G401 (cell line): Measurements from ENCODE around the gene STK17B. TPM values are rescaled to one million over a fixed set of nuclear protein-coding genes. Genes with fewer than 3 reads are reported as not detected.

Experiments used
- DNase-seq: peaks from one replicate; pipeline ENCODE4 v3.0.0-alpha.2; 2015; ENCODE audit warnings: low spot score
- in situ Hi-C: cut with HindIII; loops from 2 replicates; pipeline ENCODE4 v1.10.0; 2016; ENCODE audit warnings: low sequenced_read_pairs, mixed read lengths
- total RNA-seq: library from RNA; depleted of rRNA; stranded (reverse); fragments of >200 nt; shearing (Covaris generic); gene quantifications from 2 replicates; pipeline ENCODE4 v1.2.3, GENCODE V29; 2014

The STK17B gene
- total RNA-seq, 1 experiment from 2014 or later, result 0.68 TPM

DNA sequence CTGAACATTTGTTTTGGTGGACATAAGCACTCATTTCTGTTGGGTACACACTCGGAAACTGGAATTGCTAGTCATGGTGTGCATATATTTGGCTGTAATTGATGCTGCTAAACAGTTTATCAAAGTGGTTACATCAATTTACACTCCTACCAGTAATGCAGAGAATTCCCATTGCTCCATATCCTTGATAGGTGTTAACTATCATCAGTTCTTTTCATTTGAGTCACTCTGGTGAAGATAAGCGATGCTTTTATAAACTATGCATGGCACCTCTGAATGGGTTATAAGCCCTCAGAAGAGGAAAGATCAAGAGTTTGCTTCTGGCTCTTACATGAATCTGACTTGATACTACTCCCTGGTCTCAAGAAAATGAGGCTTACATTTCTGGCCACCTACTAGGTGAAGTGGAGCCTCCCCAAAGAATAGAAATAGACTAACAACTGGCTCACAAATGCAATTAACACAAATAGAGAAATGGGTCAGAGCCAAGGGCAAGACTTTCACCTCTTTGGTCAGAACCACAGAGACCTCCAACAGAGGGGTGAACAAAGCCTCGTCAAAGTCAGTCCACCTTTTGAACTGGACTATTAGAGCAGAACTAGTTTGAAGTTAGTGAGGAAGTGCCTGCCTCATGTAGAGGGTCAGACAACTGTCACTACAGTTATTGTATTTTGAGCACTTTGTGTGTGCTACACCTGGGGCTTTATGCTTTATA, 15.0 kb upstream of the STK17B start:
- in situ Hi-C loops, result no loop called here
- no peak for DNase-seq

DNA sequence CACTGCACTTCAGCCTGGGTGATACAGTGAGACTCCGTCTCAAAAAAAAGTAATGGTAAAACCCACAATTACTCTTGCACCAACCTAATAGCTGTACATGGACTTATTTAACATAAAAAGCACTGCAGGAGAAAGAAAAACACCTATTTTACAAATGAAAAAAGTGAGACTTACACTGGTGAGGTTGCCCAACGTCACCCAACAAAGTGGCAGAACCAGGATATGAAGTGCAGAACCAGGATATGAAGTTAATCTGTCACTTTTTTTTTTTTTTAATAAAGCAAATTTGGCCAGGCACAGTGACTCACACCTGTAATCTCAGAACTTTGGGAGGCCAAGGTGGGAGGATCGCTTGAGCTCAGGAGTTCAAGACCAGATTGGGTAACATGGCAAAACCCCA, 13.5 kb upstream of the STK17B start:
- no peak for DNase-seq
- in situ Hi-C loops, result no loop called here

DNA sequence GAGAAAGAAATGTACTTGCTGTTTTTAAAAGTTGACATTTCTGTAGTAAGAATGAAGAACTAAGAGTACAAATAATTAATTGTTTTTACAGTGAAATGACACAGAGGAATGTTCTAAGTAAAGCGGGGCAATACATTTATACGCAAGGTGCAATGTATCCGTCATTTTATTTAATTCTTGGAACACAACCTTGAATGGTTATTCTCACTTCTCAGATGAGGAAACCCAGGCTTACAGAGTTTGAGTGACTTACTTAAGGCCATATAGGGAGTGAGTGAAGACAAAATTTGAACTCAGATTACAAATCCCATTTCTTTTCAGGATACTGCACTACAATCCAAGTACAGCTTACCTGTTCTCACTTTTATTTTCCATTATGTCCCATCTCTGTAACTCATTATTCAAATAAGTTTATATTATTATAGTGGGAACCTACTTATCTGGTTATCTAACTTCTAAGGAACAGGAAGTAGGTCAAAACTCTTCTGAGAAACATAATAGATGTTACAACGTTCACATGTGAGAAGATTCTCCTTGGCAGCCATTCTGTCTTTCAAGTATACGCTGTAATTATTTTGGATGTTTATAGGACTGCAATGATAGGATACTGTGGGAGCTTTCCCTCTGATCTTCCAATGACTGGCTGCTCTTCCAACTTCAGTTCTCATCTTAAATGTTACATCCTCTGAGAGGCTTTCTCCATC, 12.3 kb upstream of the STK17B start:
- DNase-seq, result no peak
- in situ Hi-C loops, result no loop called here

DNA sequence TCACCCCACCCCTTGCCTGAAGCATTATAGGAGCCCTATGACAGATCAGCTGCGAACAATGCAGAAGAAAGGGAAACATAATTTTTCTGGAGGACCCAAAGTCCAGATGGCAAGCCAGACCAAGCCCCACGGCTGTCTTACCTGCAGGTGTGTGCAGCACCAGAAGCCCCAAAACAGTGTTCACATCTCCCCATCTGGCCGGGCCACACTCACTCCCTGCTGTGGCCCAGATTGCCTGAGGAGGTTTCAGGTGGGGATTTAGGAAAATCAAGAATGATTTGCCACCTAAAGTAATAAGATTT, 11.7 kb upstream of the STK17B start:
- in situ Hi-C loops, result no loop called here
- DNase-seq, result no peak

DNA sequence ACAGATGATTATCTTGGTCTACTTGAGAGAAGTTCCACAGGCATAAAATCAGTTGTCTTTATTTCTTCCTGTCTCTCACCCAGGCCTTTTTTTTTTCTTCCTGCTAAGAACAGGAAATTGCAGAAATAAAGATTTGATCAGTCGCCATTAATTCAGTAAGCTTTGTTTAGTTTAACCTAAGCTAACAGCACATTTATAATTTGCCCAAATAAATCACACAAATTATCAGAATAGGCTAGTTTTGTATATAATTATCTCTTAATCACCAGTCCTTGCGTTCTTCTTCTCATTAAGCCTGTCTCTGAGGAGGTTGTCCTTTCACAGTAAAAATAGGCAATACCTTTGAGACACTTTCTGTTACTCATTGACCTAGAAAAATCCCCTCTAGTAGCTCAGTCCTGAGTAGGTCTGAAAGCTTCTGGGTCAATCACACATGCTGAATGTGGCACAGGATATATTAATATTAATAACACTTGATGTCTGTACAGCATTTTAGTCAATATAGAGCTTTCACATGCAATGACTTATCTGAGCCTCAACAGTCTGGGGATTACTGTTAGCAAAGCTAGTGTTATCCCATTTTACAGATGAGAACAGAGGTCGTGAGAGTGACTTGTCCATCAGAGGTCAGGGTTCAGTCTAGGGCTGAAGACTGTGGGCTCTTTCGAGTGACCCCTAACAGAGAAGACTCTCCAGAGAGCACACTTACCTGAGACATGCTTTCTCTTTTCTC, 11.2 kb upstream of the STK17B start:
- in situ Hi-C loops, result no loop called here

DNA sequence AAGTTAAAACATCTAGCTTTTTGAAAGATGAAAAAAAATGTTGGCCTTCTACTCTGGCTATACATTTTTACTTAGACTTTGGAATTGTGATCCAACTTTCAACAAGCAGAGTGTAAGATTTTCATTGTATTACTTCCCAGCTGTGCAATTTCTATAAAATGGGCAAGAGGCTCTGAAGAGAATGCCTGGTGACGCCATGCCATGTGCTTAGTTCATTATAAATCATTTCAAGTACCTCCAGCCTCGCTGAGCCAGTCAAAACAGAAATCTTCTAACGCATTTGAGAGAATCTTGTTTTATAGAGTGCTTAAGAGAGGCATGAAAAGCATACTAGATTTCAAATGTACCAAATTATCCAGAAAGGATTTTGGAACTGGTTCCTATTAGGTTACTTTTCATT, 10.1 kb upstream of the STK17B start:
- DNase-seq, result no peak
- in situ Hi-C loops, result no loop called here

More for the DNA sequence above, 11.2 kb upstream of the STK17B start:
- no peak for DNase-seq

DNA sequence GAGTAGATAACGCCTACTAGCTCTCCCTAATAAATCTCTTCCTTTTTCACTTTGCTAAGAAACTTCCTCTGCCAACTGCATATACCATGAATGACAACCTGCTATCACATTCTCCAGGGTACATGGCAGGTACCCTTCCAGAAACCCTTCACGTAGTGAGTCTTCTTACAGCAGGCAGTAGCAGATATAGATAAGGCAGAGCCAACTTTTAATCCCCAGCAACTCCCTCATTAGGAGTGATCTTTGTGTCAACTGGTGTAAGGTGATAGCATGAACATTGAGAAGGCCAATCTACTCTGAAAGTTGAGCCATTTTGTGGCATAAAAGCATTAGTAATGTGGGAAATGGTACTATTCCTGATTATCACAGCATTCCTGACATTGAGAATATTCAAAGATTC, 5.7 kb upstream of the STK17B start:
- in situ Hi-C loops, result no loop called here
- no peak for DNase-seq

DNA sequence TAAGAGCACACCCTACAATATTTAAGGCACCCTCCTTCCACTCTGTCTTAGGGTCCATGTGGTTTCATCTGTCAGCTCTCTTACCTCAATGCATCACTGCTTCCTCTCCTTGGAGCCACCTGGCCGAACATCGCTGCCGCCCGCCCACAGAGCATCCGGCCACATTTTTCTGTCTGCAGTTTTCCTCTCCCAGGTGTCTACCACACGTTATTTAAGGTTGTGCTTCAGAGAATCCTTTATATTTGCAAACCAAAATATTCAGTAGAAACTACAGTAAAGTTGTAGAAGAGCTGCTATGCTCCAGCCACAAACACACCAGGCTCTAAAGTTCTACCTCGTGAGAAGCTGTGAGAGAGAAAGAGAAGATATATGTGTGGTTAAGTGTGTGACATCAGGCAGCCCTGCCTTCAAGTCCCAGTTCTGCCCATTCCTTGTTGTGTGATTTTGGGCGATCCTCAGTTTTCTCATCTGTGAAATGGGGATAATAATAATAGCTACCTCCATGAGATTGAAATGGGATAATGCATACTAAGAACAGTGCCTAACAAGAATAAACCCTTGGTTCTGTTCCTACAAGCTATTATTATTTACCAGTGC, 4.9 kb upstream of the STK17B start:
- in situ Hi-C loops, result no loop called here

DNA sequence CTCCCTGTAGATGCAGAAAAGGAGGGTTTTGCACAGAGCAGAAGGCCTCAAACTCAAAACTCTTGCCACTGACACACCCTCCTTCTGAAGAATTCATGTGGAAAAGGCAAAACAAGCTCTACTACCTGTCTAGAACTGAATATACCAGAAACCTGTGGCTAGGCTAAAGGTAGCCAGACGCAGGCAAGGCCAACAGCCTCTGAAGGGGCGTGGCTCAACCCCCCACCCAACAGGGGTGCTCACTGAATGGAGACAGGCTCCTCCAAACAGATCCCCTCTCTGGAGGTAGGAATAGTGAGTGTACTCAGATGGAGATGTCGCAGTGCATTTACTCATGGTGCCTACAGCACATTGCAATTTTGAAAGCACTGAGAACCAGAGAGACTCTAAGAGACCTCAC, 3.0 kb upstream of the STK17B start:
- in situ Hi-C loops, result no loop called here
- DNase-seq, result no peak

More for the DNA sequence above, 4.9 kb upstream of the STK17B start:
- no peak for DNase-seq

DNA sequence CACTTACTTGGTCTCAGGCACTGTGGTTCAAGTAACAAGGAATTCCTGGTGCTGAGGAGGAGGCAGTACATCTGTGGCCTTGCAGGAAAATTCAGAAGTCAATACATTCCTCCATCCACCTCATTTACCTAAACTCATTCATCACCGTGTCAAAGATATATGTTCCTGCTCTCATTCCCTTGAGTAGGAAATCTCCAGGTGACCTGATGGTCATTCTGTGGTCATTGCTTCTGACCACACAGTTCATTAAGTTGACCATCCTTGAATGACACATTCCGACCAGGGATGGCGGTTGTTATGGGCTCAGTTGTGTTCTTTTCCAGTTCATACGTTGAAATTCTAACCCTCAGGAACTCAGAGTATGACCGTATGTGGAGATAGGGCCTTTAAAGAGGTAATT, 2.1 kb upstream of the STK17B start:
- in situ Hi-C loops, result no loop called here
- DNase-seq, result no peak

DNA sequence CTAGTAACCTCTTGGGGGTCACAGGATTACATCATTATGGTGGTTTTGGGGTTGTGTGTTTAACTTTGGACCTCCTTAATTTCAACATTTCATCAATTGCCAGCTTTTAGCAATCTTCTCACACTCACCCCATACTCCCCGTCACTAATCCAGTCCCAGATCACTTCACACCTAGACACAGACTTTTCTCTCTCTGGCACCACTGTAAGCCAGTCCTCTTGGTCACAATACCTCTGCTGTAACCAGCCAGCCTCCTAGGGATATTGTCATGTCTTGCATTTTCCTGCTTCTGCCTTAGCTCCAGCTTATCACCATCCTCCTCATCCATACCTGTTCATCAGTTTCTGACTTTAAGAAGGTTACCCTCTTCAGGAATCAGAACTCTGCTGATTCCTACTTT, 1.6 kb upstream of the STK17B start:
- peak; percentile 26 for DNase-seq
- in situ Hi-C loops, result no loop called here

DNA sequence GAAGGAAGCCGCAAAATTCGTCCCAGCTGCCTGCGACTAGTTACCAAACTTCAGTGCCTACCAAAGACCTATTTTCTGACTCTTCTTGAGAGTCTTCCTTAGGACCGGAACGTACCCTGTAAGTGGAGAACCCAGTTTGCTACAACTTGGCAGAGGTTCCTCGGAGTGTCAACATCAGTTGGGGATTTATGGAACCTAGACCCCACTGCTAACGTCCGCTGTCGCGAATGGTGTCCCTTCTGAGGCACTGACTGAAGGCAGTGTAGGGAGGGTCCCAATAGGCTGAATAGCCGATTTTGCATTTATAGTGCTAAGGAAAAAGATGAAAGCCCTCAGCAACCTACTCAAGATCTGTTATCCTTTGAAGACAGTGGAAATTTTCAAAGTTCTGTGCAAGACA, 568 bp upstream of the STK17B start:
- in situ Hi-C loops, result no loop called here

DNA sequence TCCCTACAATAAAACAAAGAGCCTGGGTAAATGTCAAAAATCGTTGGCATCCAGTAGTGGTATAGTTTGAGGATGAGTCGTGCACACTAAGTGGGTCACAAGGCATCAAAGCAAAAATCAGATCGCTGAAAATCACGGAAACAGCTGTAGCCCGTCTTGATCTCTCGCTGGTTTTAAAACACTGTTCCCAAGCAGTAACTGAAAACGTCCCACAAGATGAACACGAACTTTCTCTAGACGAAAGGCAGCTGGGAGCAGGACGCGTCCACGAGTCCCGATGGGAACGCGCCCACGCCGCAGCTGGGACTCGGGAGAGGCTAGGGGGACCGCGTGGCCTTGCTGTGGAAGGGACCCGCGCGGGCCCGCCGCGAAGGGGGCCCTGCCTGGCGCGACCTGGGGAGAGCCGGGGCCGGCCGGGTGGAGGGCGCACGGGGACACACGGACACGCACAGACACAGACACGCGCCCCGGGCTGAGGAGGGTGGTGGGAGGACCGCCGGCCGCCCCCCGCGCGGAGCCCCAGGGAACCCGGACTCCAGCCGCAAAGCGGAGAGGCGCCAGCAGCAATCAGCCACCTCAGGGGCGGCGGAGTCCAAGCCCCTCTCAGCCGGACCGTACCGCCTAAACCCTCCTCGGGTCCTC, 651 bp downstream of the STK17B start:
- no peak for DNase-seq
- in situ Hi-C loops, result no loop called here

More for the DNA sequence above, 568 bp upstream of the STK17B start:
- peak; percentile 29 for DNase-seq

DNA sequence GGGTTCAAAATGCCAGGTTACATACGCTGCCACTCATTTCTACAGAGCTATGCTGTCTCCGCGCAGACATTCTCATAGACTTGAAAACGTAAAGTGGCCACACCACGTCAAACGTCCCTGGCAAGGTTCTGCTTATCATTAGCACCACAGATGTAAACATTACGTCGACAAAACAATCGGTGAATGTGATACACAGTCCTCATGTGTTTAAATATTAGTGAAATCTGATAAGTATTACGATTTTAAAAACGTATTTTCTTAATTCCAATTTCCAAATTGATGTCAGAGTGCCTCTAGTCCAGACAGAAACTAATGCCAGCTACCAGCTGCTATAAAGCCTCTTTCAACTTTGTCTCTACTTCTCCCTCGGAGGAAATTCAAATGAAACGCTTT, 1.2 kb downstream of the STK17B start:
- in situ Hi-C loops, result no loop called here
- DNase-seq, result peak; percentile 15

DNA sequence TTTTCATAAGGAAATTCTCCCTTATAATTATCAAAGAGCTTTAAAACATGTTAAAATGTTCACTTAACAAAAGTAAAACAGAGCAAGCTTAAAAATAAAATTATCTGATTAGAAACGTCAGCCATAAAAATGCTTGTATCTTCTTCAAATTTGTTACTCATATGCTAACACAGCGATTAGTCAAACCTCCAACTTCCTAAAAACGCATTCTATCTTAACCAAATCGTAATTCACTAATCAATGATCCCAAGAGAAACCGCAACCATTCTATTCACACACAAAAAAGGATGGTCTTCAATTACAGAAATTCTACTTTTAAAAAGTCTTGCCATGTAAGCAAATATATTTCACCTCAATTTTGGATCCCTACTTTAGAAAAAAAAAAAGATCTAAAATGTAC, 1.9 kb downstream of the STK17B start:
- DNase-seq, result no peak
- in situ Hi-C loops, result no loop called here

DNA sequence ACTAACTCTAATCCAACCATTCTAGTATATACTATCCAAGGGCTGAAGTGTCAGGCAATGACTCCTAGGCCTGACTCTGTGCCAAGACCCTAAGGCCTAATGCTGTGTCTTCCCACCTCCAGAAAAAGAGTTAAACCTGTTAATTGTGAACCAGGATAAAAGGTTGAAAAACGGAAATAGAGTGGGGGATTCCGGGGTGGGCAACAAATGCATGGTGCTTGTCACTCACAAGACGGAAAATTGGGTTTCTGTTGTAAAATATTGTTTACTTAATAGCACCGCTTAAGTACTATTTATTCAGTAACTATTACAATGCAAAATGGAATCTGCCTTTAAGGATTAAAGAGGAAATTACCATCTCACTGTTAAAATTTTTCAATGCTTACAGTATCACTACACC, 3.2 kb downstream of the STK17B start:
- in situ Hi-C loops, result no loop called here
- no peak for DNase-seq

DNA sequence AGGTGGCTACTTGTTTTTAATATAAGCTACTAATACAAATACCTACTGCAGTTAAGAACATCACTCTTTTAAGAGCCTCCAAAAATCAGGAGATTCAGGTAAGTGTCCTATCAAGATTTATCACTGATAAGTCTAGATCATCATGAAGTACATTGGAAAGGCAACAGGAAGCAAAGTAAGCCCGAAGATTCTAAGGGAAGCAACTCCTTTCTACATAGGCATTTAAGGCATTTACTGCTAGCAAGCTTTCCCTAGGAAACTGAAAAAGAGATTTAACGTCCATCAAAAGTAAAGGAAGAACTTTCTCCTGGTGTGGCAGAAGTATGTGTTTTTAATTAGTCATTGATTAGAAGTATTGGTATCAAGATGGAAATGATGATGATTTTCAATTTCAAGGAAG, 3.7 kb downstream of the STK17B start:
- no peak for DNase-seq

DNA sequence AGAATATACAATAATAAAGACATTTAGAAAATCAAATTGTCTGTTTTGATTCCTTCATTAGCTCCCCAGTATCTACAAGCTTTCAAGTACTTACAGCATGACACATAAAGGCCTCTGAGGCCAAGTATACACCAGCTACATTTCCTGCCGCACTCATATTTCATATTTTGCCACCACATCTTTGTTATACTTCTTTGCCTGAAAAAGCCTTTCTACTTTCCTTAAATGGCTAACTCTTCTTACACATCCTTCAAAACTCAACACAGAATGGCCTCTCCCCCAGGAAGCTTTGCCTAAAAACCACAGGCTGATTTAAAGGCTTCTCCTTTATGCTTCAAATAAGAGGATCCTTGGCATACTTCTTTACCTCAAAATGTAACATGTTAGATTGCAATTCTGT, 4.5 kb downstream of the STK17B start:
- DNase-seq, result no peak
- in situ Hi-C loops, result no loop called here

More for the DNA sequence above, 3.7 kb downstream of the STK17B start:
- in situ Hi-C loops, result no loop called here

DNA sequence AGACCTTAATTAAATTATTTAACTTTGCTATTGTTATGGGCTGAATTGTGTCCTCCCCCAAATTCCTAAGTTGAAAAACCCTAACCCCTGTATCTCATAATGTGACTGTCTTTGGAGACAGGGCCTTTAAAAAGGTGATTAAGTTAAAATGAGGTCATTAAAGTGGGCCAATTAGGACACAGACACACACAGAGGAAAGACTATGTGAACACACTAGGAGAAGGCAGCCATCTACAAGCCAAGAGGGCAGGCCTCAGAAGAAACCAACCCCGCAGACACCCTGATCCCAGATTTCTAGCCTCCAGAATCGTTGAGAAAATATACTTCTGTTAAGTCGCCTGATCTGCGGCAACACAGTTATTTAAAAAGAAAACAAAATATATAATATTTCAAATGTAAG, 6.4 kb downstream of the STK17B start:
- in situ Hi-C loops, result no loop called here
- DNase-seq, result no peak

DNA sequence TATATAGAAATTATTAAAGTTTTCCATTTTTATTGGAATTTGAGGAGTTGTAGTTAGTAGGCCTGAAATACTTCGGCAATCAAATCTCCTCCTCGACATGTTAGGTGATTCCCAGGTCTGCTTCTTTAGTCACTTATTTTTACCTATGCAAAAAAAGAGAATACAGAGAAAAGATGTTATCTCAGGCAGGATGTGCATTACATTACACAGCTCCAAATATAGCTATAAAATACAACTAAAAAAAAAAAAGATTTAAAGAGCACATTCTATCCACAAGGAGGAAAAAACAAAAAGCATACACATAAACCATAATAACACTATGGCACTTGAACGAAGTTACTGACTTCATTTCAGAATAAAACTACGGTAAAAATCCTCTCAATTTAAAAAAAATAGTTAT, 8.1 kb downstream of the STK17B start:
- in situ Hi-C loops, result no loop called here

More for the DNA sequence above, 8.1 kb downstream of the STK17B start:
- DNase-seq, result no peak
